IMR-90 (cell line): Measurements from ENCODE around the gene TDRD12. TPM values are rescaled to one million over a fixed set of nuclear protein-coding genes. Genes with fewer than 3 reads are reported as not detected.

Experiments used
- ATAC-seq: fragments of 200-7000 bp; cut with Tn5 transposase; 2 replicates; pipeline ENCODE4 v1.9.1; 2020; ENCODE audit warnings: low read depth, mild to moderate bottlenecking, moderate library complexity
- BruUV-seq: library from RNA; stranded (reverse); fragments of 400-500 nt; replicated peaks from 2 replicates; lab custom pipeline; 2021; lab: Mats Ljungman, UMichigan
- CTCF ChIA-PET: fragments of 300-600 bp; formaldehyde crosslinking; extraction: SDS; loops from one replicate; lab custom pipeline; 2021; ENCODE audit warnings: antibody characterized with exemption; lab: Yijun Ruan, JAX
- POLR2A ChIA-PET: fragments of 300-600 bp; sonication (Branson Sonifier 250); formaldehyde crosslinking; loops from one replicate; lab custom pipeline; 2022; ENCODE audit warnings: antibody characterized with exemption; ENCODE audit not compliant: unreplicated experiment; lab: Charles Lee
- DNase-seq: peaks from one replicate; pipeline ENCODE4 v3.0.0; 2013
- H2AFZ ChIP-seq: replicated peaks from 2 replicates; pipeline ENCODE3; 2013; ENCODE audit warnings: low read length, mild to moderate bottlenecking; ENCODE audit not compliant: poor library complexity
- H2AK5ac ChIP-seq: 2 replicates; pipeline ENCODE4 v1.6.1; 2013; ENCODE audit warnings: low read depth, low read length, inconsistent platforms
- H2AK9ac ChIP-seq: replicated peaks from 2 replicates; pipeline ENCODE3; 2013; ENCODE audit warnings: mild to moderate bottlenecking, low read depth, low read length, moderate library complexity; ENCODE audit not compliant: poor library complexity
- H2BK120ac ChIP-seq: 2 replicates; pipeline ENCODE4 v1.6.1; 2013; ENCODE audit warnings: low read depth, low read length, inconsistent platforms
- H2BK15ac ChIP-seq: 3 replicates; pipeline ENCODE4 v1.6.1; 2013; ENCODE audit warnings: low read depth, low read length, inconsistent platforms
- H2BK20ac ChIP-seq: 2 replicates; pipeline ENCODE4 v1.6.1; 2013; ENCODE audit warnings: low read depth, mild to moderate bottlenecking, inconsistent platforms, low read length, moderate library complexity
- H2BK5ac ChIP-seq: 2 replicates; pipeline ENCODE4 v1.6.1; 2013; ENCODE audit warnings: mild to moderate bottlenecking, low read depth, low read length, inconsistent platforms; ENCODE audit not compliant: poor library complexity, severe bottlenecking
- H3K14ac ChIP-seq: replicated peaks from 2 replicates; pipeline ENCODE4 v1.6.1; 2013; ENCODE audit warnings: low read depth, low read length, inconsistent platforms
- H3K18ac ChIP-seq: 2 replicates; pipeline ENCODE4 v1.6.1; 2013; ENCODE audit warnings: low read depth, low read length, control low read depth
- H3K23ac ChIP-seq: 2 replicates; pipeline ENCODE4 v1.6.1; 2013; ENCODE audit warnings: low read depth, low read length, inconsistent platforms
- H3K27ac ChIP-seq: 2 replicates; pipeline ENCODE4 v1.5.1; 2013; ENCODE audit warnings: mild to moderate bottlenecking, control low read depth, low read length; ENCODE audit not compliant: insufficient read depth
- H3K27me3 ChIP-seq: 2 replicates; pipeline ENCODE4 v1.6.1; 2013; ENCODE audit warnings: low read length; ENCODE audit not compliant: control insufficient read depth, insufficient read depth
- H3K36me3 ChIP-seq: 2 replicates; pipeline ENCODE4 v1.6.1; 2013; ENCODE audit warnings: low read length, mixed read lengths; ENCODE audit not compliant: control insufficient read depth, insufficient read depth
- H3K4ac ChIP-seq: 2 replicates; pipeline ENCODE4 v1.6.1; 2013; ENCODE audit warnings: low read depth, low read length, inconsistent platforms
- H3K4me1 ChIP-seq: 2 replicates; pipeline ENCODE4 v1.6.1; 2013; ENCODE audit warnings: low read length, mixed read lengths; ENCODE audit not compliant: control insufficient read depth, insufficient read depth
- H3K4me2 ChIP-seq: 2 replicates; pipeline ENCODE4 v1.6.1; 2013; ENCODE audit warnings: low read depth, mild to moderate bottlenecking, control low read depth, low read length, moderate library complexity
- H3K4me3 ChIP-seq: 2 replicates; pipeline ENCODE4 v1.5.1; 2013; ENCODE audit warnings: low read depth, mild to moderate bottlenecking, control low read depth, low read length, moderate library complexity; ENCODE audit not compliant: insufficient read depth
- H3K56ac ChIP-seq: 2 replicates; pipeline ENCODE4 v1.6.1; 2013; ENCODE audit warnings: low read length, inconsistent platforms; ENCODE audit not compliant: insufficient read depth; ENCODE audit errors: extremely low read depth
- H3K79me1 ChIP-seq, 2 experiments: 2 replicates each; pipeline ENCODE4 v1.6.1; 2013; ENCODE audit warnings: low read length in 2 of 2, inconsistent platforms in 1 of 2, low read depth in 1 of 2
- H3K9ac ChIP-seq: 2 replicates; pipeline ENCODE4 v1.6.1; 2013; ENCODE audit warnings: low read depth, low read length, control low read depth
- H3K9me1 ChIP-seq: 2 replicates; pipeline ENCODE4 v1.6.1; 2013; ENCODE audit warnings: low read length, inconsistent platforms; ENCODE audit not compliant: insufficient read depth
- H3K9me3 ChIP-seq: 2 replicates; pipeline ENCODE4 v1.6.1; 2013; ENCODE audit warnings: low read length; ENCODE audit not compliant: control insufficient read depth, insufficient read depth
- H4K20me1 ChIP-seq: 2 replicates; pipeline ENCODE4 v1.6.1; 2013; ENCODE audit warnings: low read length, inconsistent platforms; ENCODE audit not compliant: insufficient read depth
- H4K5ac ChIP-seq: 2 replicates; pipeline ENCODE4 v1.6.1; 2013; ENCODE audit warnings: mild to moderate bottlenecking, low read depth, low read length, control low read depth
- H4K8ac ChIP-seq, 2 experiments: 2 replicates each; pipeline ENCODE4 v1.6.1; 2013; ENCODE audit warnings: low read depth in 2 of 2, low read length in 2 of 2, control low read depth in 1 of 2, inconsistent platforms in 1 of 2
- H4K91ac ChIP-seq: 2 replicates; pipeline ENCODE4 v1.6.1; 2013; ENCODE audit warnings: low read depth, low read length, inconsistent platforms; ENCODE audit not compliant: insufficient read depth
- BHLHE40 ChIP-seq: fragments of 150-350 bp; IDR thresholded peaks from 2 replicates; pipeline ENCODE4 v1.6.1; 2016; ENCODE audit warnings: mild to moderate bottlenecking, low read depth, low read length
- CEBPB ChIP-seq: IDR thresholded peaks from 2 replicates; pipeline ENCODE4 v1.6.1; 2012; ENCODE audit warnings: low read depth, low read length, improper control_type of control experiment
- CHD1 ChIP-seq: IDR thresholded peaks from 2 replicates; pipeline ENCODE4 v1.6.1; 2012; ENCODE audit warnings: low read depth, low read length, improper control_type of control experiment
- FOS ChIP-seq: fragments of 150-350 bp; IDR thresholded peaks from 2 replicates; pipeline ENCODE4 v1.6.1; 2016; ENCODE audit warnings: low read depth, low read length
- MAFK ChIP-seq: IDR thresholded peaks from 2 replicates; pipeline ENCODE4 v1.6.1; 2012; ENCODE audit warnings: low read depth, low read length, improper control_type of control experiment
- MAZ ChIP-seq: IDR thresholded peaks from 2 replicates; pipeline ENCODE4 v1.6.1; 2012; ENCODE audit warnings: low read depth, mild to moderate bottlenecking, low read length, improper control_type of control experiment, moderate library complexity, borderline replicate concordance
- MXI1 ChIP-seq: IDR thresholded peaks from 2 replicates; pipeline ENCODE4 v1.6.1; 2012; ENCODE audit warnings: low read depth, mild to moderate bottlenecking, low read length, moderate library complexity, borderline replicate concordance
- NFE2L2 ChIP-seq: fragments of 150-350 bp; IDR thresholded peaks from 2 replicates; pipeline ENCODE4 v1.6.1; 2016; ENCODE audit warnings: low read depth, mild to moderate bottlenecking, low read length
- POLR2A ChIP-seq: IDR thresholded peaks from 2 replicates; pipeline ENCODE4 v1.6.1; 2012; ENCODE audit warnings: mild to moderate bottlenecking, low read depth, low read length
- RAD21 ChIP-seq: IDR thresholded peaks from 2 replicates; pipeline ENCODE4 v1.6.1; 2012; ENCODE audit warnings: low read length, improper control_type of control experiment
- RCOR1 ChIP-seq: IDR thresholded peaks from 2 replicates; pipeline ENCODE4 v1.6.1; 2012; ENCODE audit warnings: mild to moderate bottlenecking, low read length, improper control_type of control experiment; ENCODE audit not compliant: insufficient replicate concordance
- RFX5 ChIP-seq: IDR thresholded peaks from 2 replicates; pipeline ENCODE4 v1.8.0; 2012; ENCODE audit warnings: low read depth, mild to moderate bottlenecking, low read length, moderate library complexity
- SMC3 ChIP-seq: fragments of 150-350 bp; IDR thresholded peaks from 2 replicates; pipeline ENCODE4 v1.6.1; 2016; ENCODE audit warnings: low read depth, mild to moderate bottlenecking, antibody characterized with exemption, low read length, moderate library complexity
- WGBS, 2 experiments: methylation state at CpG; one replicate each; pipeline versions ENCODE4 v1.1.5 to v1.1.7; 2013; ENCODE audit warnings: missing lambda C conversion rate in 2 of 2; ENCODE audit not compliant: insufficient read length in 1 of 2; ENCODE audit errors: extremely low coverage in 2 of 2; 5-methylcytosine and 5-hydroxymethylcytosine counted together
- dilution Hi-C: fragments of 300-500 bp; cut with HindIII; formaldehyde crosslinking; loops from one replicate; pipeline ENCODE4 v1.14.3; 2018; ENCODE audit warnings: low sequenced_read_pairs; ENCODE audit not compliant: unreplicated experiment
- in situ Hi-C: fragments of 300-500 bp; cut with MboI; formaldehyde crosslinking; loops from 3 replicates; pipeline ENCODE4 v1.14.3; 2019; ENCODE audit warnings: low sequenced_read_pairs, inconsistent platforms, mixed read lengths
- intact Hi-C: fragments of 100-400 bp; cut with micrococcal nuclease; formaldehyde crosslinking; loops from 2 replicates; pipeline ENCODE4 v1.10.0; 2022
- polyA plus RNA-seq, 3 experiments: library from polyadenylated mRNA; depleted of rRNA; stranded (reverse); fragments of >200 nt; gene quantifications; 2 replicates each; pipeline ENCODE4 v1.2.3, GENCODE V29; 2012; ENCODE audit warnings: low replicate concordance in 1 of 3
- total RNA-seq: library from RNA; depleted of rRNA; stranded (reverse); fragments of >200 nt; gene quantifications from 2 replicates; pipeline ENCODE4 v1.2.3, GENCODE V29; 2012
- TF ChIP-seq, protein P1 (sequence below): conservative IDR thresholded peaks from 2 replicates; pipeline ENCODE4 v1.5.1; 2012; ENCODE audit warnings: mild to moderate bottlenecking, low read depth, low read length, improper control_type of control experiment
- TF ChIP-seq, protein P2 (sequence below): fragments of 150-350 bp; IDR thresholded peaks from 2 replicates; pipeline ENCODE4 v1.6.1; 2016; ENCODE audit warnings: low read depth, mild to moderate bottlenecking, low read length, moderate library complexity, borderline replicate concordance
- TF ChIP-seq, protein P3 (sequence below): fragments of 150-350 bp; IDR thresholded peaks from 2 replicates; pipeline ENCODE4 v1.6.1; 2017; ENCODE audit warnings: mild to moderate bottlenecking, antibody characterized with exemption, low read length, low read depth

Gene TDRD12
- total and polyA plus RNA-seq, 2 of the 4 experiments (the other 2 are of a cell fraction): under 0.01 to 0.07 TPM

DNA sequence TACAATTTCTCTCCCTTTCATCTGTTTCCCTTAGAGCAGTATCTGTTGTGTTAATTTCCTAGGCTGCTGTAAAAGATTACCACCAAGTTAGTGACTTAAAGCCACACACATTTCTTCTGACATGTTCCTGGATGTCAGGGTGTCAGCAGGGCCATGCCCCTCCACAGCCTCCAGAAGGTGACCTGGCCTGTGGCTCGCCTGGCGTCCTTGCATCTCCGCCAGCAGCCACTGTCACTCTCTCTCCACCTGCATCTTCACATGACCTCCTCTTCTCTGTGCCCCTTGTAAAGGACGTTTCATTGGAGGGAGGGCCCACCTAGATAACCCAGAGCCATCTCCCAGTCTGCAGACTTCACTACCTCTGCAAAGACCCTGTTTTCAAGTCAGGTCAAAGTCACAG lies 88.7 kb downstream of the TDRD12 start:
- Histone ChIP-seq H4K91ac (no peak overlapping the region), H3K14ac (no peak overlapping the region), H3K4me3 (no peak overlapping the region), H2BK20ac (no peak overlapping the region), H2AK9ac (no peak overlapping the region), H2BK15ac (no peak overlapping the region), H3K56ac (no peak overlapping the region), H3K4me2 (no peak overlapping the region), H3K18ac (no peak overlapping the region), H3K23ac (no peak overlapping the region), H4K8ac (no peak overlapping the region), H3K9ac (no peak overlapping the region), H2BK120ac (no peak overlapping the region), H3K9me1 (no peaks in the 10 kb centered on the region), H2AK5ac (no peak overlapping the region), H4K5ac (no peak overlapping the region), H3K9me3 (no peaks in the 10 kb centered on the region), H4K20me1 (no peaks in the 10 kb centered on the region), H3K27ac (no peak overlapping the region), H2AFZ (no peak overlapping the region), H3K36me3 (no peaks in the 10 kb centered on the region), H3K27me3 (peaks cover 5% of the 10 kb centered on the region; the same call in 1 of the 2 replicates), H3K4ac (no peak overlapping the region), H2BK5ac (no peak overlapping the region), H3K79me1 (no peaks in the 10 kb centered on the region), H3K4me1 (no peaks in the 10 kb centered on the region)
- intact Hi-C loops (no loop called here), dilution Hi-C loops (no loop called here), in situ Hi-C loops (no loop called here)
- ATAC-seq (no peak), DNase-seq (no peak)
- CTCF ChIA-PET: no interaction called here
- POLR2A ChIA-PET: no interaction called here
- no TSS peak for BruUV-seq
- no CpG with 5 or more reads among the region's 4 CpGs for WGBS, 2 experiments
- TF ChIP-seq CHD1 (no peak), MXI1 (no peak), POLR2A (no peak), RFX5 (no peak), MAZ (no peak), RCOR1 (no peak), FOS (no peak), MAFK (no peak), CEBPB (no peak), NFE2L2 (no peak), BHLHE40 (no peak), SMC3 (no peak), RAD21 (no peak)
- TF ChIP-seq, protein P1, sequence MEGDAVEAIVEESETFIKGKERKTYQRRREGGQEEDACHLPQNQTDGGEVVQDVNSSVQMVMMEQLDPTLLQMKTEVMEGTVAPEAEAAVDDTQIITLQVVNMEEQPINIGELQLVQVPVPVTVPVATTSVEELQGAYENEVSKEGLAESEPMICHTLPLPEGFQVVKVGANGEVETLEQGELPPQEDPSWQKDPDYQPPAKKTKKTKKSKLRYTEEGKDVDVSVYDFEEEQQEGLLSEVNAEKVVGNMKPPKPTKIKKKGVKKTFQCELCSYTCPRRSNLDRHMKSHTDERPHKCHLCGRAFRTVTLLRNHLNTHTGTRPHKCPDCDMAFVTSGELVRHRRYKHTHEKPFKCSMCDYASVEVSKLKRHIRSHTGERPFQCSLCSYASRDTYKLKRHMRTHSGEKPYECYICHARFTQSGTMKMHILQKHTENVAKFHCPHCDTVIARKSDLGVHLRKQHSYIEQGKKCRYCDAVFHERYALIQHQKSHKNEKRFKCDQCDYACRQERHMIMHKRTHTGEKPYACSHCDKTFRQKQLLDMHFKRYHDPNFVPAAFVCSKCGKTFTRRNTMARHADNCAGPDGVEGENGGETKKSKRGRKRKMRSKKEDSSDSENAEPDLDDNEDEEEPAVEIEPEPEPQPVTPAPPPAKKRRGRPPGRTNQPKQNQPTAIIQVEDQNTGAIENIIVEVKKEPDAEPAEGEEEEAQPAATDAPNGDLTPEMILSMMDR: no peak
- TF ChIP-seq, protein P2, sequence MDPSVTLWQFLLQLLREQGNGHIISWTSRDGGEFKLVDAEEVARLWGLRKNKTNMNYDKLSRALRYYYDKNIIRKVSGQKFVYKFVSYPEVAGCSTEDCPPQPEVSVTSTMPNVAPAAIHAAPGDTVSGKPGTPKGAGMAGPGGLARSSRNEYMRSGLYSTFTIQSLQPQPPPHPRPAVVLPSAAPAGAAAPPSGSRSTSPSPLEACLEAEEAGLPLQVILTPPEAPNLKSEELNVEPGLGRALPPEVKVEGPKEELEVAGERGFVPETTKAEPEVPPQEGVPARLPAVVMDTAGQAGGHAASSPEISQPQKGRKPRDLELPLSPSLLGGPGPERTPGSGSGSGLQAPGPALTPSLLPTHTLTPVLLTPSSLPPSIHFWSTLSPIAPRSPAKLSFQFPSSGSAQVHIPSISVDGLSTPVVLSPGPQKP: no peak
- TF ChIP-seq, protein P3, sequence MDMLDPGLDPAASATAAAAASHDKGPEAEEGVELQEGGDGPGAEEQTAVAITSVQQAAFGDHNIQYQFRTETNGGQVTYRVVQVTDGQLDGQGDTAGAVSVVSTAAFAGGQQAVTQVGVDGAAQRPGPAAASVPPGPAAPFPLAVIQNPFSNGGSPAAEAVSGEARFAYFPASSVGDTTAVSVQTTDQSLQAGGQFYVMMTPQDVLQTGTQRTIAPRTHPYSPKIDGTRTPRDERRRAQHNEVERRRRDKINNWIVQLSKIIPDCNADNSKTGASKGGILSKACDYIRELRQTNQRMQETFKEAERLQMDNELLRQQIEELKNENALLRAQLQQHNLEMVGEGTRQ: no peak
